Measurements from ENCODE around the gene EYS.
"Not testable (repeated sequence)": the region's sequence is repeated elsewhere in the genome, so short reads cannot be mapped to it uniquely, and the experiment has no call there.

The EYS gene

DNA sequence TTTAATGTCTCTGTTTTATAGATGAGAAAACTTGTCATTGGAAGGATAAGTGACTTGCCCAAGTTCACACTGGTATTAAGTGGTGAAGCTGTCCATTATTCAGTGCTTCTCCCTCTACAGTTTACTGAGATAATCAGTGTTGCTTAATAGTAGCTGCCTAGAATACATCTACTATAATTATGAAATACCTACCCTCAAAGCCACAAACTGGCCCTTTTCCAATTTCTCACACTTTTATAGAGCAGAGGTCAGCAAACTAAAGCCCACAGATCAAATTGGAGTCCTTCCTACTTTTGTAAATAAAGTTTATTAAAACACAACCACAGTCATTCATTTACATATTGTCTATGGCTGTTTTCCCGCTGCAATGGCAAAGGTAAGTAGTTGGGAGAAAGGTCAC, 73.5 kb downstream of the EYS start:
- no peak for DNase-seq (ENCODE audit: low spot score)

DNA sequence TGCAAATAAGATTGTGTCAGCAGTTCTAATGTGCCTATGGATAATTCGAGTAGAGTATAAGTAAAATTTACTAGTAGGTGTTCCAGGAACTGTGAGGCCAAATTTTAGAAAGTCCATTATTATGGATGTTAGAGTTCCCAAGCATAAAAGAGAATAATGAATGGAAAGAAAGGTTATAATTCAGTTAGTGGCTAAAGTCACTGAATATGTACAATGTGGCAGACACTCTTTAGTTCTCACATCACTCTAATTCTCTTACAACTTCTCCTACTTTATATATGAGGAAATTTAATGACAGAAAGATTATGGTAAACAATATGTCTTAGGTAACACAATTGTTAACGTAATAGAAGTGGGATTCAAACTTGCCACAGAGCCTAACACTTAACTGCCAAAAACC, 75.3 kb downstream of the EYS start:
- DNase-seq (ENCODE audit: low spot score), result no peak

DNA sequence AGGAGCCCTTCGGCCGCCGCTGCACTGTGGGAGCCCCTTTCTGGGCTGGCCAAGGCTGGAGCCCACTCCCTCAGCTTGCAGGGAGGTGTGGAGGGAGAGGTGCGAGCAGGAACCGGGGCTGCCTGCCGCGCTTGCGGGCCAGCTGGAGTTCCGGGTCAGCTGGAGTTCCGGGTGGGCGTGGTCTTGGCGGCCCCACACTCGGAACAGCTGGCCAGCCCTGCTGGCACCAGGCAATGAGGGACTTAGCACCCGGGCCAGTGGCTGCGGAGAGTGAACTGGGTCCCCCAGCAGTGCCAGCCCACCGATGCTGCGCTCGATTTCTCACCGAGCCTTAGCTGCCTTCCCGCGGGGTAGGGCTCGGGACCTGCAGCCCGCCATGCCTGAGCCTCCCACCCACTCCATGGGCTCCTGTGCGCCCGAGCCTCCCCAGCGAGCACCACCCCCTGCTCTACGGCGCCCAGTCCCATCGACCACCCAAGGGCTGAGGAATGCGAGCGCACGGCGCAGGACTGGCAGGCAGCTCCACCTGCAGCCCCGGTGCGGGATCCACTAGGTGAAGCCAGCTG, 79.5 kb downstream of the EYS start:
- not testable (repeated sequence) for DNase-seq (ENCODE audit: low spot score)

DNA sequence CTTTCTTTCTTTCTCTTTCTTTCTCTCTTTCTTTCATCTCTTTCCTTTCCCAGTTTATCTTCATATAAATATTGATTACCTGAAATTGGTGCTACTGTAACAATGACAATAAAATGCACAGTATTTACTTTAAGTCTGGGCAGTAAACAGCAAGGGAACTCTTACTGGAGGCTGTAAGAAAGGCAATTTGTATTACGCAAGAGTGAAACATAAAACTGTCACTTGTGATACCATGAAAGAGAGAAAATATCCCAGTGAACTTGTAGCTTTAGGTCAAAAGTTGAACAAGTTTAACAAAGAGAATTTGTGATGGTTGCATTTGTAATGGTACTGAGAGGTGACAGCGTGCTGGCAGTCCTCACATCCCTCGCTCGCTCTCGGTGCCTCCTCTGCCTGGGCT, 80.0 kb downstream of the EYS start:
- DNase-seq (ENCODE audit: low spot score), result no peak

DNA sequence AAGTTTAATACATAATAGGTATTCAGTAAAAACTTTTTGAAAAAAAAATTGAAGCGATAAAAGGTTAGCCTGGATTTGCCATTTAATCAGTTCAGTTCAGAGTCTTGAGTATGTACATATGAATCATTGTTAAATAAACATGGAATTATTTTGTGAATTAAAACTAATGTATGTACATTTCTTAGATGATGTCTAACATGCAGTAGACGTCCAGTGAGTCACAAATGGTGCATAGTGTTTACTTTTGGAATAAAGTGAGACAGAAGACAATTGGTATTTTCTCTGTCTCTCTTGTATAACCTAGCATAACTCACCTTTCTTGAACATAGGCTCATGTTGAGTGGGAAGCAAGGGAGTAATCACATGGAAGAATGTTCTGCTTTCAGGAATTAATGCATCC, 83.5 kb downstream of the EYS start:
- DNase-seq (ENCODE audit: low spot score), result no peak

DNA sequence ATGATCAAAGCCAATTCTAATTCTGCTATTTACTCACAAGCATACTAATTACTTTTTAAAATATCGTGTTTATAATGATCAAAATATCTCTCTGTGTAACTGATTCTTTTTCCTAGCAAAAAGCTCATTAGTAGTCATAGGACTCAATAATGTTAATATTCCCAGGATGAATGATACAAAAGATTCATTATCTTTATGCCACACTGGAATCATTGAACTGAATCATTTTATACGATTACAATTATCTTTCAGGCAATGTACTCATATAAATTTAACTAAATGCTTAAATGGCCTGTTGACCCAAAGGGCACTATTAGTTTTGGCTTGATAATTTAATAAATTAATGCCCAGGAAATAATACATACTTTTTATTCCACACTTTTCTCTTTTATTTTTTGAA, 96.3 kb downstream of the EYS start:
- no peak for DNase-seq (ENCODE audit: low spot score)

DNA sequence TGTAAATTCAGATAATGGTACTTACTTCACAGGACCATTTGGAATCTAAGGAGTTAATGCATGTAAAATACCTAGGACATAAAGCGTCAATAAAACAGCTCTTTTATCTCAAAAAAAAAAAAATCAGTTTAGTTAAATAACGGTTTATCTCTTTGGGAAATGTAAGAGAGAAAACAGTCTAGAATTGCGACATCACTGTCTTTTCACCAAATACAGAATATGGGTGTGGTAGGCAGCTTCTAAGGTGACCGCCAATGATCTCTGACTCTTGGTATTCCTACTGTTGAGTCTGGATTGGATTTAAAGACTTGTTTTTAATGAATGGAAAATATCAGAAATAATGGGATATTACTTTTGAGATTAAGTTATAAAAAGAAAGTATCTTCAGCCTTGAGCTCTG, 111.5 kb downstream of the EYS start:
- DNase-seq (ENCODE audit: low spot score), result no peak

DNA sequence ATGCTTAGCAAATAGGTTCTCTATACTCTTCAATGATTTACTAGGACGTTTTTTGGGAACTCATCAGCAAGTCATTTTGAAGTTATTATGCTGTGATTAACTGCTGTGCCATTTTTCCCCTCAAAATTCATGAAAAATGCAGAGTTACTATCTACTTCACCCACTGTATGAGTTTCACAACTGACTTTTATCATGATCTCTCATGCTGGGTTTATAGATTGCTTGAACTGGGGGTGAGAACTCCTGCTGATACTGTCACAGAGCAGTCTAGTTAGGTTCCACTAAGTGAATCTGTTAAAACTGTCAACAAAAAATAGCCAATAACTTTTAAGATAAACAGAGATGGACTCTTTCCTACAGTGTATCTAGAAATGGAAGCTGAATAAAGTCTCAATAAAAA, 136.7 kb downstream of the EYS start:
- no peak for DNase-seq (ENCODE audit: low spot score)

DNA sequence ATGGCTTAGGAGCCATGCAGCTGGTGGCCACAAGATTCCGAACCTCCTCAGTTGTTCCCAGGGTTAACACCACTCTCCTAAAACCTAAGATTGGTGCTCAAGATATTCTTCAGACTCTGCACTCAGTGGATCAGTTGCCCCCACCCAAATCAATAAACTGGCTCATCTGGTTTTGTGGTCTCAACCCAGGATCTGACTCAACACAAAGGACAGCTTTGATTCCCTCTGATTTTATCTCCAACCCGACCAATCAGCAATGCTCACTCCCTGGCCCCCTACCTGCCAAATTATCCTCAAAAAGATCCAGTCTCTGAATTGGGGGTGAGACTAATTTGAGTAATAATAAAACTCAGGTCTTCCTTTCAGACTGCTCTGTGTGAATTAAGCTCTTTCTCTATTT, 137.5 kb downstream of the EYS start:
- no peak for DNase-seq (ENCODE audit: low spot score)

DNA sequence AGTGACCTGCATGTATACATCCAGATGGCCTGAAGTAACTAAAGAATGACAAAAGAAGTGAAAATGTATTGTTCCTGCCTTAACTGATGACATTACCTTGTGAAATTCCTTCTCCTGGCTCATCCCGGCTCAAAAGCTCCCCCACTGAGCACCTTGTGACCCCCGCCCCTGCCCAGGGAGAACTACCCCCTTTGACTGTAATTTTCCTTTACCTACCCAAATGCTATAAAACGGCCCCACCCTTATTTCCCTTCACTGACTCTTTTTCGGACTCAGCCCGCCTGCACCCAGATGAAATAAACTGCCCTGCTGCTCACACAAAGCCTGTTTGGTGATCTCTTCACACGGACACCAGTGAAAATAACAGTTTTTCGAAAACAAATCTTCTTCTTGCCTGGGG, 138.0 kb downstream of the EYS start:
- DNase-seq (ENCODE audit: low spot score), result not testable (repeated sequence)

DNA sequence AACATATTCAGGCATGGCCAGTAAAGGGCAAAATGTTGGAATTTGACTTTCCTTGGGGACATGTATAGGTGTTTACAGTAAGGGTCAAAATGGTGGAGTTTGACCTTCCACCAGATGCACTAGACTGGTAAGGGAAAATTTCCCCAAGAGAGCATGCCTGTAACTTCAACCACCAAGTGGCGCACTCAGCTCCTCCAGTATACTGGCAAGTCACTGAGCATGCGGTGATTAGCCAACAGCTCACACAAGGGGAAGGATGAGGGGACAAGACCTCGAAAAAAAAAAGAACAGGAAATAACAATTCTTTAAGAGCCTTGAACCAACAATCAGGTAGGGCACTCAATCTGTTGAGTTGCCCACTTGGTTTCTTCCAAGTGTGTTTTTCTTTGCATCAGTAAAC, 140.9 kb downstream of the EYS start:
- DNase-seq (ENCODE audit: low spot score), result no peak

DNA sequence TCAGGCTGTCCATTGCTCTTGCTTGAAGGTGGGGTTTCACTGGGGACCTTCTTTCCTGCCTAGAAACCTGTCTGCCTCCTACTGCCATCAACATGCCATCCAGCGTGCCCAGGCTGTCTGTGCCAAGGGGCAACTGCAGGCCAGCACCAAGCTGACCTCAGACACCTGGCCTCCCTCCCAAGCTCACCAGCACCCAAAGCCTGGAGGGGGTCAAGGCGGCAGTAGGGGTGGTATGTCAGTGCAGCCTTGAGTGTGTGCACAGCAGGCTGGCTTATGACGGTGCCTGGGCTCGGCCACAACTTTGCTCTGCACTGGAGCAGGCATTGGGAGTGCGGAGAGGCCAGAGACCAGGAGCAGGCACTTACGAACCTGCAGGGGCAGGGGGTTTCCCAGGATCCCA, 149.0 kb downstream of the EYS start:
- no peak for DNase-seq (ENCODE audit: low spot score)

DNA sequence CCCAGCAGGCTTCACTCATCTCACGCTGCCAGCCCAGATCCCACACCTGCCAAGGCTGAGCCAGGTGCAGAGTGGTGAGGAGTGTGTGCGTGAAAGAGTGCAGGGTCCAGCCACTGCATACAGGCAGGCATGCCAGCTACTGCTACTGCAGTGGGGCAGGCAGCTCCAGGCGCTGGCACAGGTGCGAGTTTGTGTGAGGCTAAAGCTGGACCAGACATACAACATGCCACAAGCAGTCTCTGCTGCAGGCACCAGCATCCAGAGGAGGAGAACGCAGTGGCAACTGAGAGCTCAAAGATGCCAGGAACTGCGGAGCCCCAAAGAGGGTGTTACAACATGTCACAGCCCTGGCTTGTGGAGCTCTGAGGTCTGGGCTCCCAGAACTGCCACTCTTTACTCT, 149.8 kb downstream of the EYS start:
- no peak for DNase-seq (ENCODE audit: low spot score)

DNA sequence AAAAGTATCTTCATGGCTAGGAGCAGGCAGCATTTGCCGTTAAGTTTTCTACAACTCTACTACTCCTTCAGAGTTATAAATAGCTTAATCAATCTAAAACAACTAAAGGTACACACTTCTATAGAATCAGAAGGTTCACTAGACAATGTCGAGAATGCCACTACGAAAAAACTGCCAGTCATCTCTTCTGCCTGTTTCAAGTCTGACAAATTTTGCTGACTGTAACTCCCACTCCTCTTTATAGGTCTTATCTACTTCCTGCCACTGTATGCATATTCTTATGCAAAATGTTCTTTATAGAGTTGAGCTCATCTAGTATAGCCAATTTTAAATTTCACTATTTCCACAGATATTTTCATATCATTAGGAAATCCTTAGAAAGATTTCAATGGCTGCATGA, 160.1 kb downstream of the EYS start:
- no peak for DNase-seq (ENCODE audit: low spot score)

DNA sequence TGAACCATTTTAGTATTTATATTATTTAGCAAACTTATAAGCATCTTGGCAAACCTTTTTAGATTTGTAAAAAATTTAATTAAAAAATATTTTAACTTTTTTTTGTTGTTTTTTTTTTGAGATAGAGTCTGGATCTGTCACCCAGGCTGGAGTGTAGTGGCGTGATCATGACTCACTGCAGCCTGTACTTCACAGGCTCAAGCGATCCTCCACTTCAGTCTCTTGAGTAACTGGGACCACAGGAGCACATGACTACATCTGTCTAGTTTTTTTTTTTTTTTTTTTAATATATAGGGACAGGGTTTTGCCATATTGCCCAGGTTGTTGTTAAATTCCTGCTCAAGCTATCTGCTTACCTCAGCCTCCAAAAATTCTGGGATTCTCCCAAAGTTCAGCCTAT, 161.1 kb downstream of the EYS start:
- no peak for DNase-seq (ENCODE audit: low spot score)

DNA sequence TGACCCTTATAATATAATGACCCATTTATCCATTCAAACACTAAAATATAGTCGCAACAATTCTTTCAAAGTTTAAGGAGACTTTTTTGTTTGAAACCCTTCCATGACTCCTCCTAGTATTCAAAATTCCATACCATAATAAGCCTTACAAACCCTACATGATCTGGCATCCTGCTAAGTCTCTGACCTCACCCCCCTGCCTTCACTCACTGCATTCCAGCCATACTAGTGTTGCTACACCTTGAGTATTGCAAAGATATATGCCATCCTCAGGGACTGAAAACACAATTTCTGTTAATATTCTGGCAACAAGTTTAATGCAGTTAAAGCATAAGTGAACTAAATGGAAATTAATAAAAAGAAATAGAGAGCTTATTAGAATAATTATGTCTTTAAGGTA, 168.4 kb downstream of the EYS start:
- no peak for DNase-seq (ENCODE audit: low spot score)

DNA sequence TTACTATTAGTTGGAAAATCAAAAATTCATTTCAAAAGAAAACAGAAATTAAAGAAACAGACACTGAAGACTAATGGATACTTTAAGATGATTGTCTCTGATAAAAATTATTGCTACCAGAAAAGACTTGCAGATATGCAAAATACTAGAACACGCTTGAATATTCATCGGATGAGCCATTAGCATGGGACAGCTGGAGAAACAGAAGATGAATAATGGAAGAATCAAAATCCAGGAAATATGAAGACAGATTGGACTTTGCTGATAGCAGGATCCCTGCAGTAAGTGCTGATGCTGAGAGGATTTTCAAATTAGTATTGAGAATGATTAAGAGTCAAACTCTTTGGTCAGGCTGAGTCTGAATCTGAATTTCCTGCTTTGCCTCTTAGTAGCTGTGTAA, 169.4 kb downstream of the EYS start:
- DNase-seq (ENCODE audit: low spot score), result no peak

DNA sequence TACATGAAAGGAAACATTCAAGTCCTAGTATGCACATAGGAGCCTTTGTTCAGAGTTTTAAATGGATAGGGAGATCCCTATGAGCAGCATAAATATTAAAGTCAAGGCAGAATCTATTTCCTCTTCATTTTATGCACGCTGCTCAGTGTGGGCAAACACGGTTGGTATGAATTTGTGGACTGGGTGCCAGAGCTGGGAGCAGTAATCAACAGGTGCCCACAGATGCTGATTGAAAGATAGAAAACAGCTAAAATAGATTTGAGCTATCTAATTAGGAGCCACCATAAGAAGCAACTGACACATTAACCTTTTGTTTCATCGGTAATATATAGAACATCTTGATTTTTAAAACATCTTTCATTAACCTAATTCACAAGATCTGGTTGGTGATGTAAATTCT, 175.5 kb downstream of the EYS start:
- DNase-seq (ENCODE audit: low spot score), result no peak

DNA sequence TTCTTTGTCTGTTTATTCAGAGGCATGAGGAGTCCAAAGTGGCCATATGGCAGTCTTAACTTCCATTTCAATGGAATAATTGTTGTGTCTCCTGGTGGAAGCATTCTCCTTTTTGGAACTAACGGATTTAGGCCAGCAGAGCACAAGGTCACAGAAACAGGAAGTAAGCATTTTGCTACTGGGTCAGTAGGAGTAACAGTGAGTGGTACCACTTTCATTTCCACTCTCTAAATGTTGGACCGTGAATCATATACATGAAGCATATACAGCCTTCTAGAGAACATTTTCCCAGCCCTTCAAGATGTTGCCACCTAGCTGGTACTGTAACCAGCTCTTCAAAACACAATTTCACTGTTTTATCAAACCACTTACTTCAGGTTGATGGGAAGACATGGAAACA, 182.8 kb downstream of the EYS start:
- DNase-seq (ENCODE audit: low spot score), result no peak

DNA sequence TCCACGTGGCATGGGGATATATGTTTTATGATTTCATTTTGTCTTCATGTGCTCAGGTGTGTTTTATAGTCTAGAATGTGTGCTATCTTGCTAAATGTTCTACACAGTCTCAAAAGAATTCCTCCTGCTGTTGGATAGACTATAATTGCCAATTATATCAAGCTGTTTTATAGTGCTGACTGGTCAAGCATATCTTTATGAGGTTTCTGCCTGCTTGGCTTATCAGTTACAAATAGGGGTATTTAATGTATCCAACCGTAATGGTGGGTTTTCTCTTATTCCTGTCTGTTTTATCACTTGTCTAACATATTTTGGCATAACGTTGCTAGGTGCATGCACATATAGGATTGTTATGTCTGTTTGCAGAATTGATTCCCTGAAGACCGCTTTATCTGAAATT, 201.3 kb downstream of the EYS start:
- no peak for DNase-seq (ENCODE audit: low spot score)

DNA sequence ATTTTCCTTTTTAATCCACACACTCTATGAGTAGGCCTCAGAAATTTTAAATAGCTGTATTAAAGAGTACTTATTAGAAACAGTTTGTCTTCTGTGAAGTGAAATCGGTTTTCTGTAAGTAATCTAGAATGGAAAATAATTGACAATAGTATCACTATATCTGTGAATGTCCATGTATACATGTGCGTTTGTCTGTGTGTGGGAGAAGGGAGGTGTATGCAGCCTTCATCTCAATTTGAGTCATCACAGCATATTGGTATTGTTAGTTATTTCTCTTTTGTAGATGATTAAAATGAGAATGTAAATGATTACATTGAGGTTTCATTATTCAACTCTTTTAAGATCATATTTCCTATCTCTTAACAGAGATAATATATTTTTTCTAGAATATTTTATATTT, 206.0 kb downstream of the EYS start:
- no peak for DNase-seq (ENCODE audit: low spot score)

DNA sequence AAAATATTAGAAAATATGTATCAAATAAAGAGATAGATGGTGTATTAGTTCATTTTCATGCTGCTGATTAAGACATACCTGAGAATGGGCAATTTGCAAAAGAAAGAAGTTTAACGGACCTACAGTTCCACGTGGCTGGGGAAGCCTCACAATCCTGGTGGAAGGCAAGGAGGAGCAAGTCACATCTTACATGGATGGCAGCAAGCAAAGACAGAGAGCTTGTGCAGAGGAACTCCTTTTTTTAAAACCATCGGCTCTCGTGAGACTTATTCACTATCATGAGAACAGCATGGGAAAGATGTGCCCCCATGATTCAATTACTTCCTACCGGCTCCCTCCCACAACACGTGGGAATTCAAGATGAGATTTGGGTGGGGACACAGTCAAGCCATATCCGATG, 223.4 kb downstream of the EYS start:
- DNase-seq (ENCODE audit: low spot score), result not testable (repeated sequence)

DNA sequence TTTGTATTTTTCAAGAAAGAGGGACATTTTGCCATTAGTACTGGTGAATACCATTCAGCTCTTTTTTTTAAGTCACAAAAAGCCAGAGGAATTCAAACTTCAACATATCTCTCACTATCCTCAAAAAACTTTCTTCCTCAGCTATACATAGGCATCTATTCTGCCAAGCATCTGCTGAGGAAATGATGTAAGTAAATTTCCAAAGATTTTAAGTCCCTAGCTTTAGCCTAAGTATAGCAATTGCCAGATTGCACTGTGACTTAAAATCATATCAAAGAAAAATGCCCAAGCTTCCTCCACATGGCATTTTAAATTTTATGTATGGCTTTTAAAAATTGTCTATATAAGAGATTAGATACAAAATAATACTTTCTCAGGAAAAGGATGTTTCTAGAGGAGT, 237.4 kb downstream of the EYS start:
- DNase-seq (ENCODE audit: low spot score), result no peak

DNA sequence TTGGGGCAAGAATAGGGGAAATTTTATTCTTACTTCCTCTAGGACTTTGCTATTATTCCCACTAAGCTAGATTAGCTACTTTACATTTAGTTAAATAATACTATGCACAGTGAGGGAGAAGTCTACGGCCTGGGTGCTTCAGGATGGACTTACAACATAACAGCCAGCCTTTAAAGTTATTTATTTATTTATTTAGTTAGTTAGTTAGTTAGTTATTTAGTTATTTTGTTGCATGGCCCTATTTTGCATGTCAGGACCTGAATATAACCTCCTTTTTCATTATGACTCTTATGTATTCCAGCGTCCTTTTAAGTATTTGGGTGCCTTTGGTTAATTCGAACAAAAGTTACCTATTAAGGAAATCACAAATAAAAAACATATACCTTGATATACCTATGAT, 238.7 kb downstream of the EYS start:
- DNase-seq (ENCODE audit: low spot score), result no peak

DNA sequence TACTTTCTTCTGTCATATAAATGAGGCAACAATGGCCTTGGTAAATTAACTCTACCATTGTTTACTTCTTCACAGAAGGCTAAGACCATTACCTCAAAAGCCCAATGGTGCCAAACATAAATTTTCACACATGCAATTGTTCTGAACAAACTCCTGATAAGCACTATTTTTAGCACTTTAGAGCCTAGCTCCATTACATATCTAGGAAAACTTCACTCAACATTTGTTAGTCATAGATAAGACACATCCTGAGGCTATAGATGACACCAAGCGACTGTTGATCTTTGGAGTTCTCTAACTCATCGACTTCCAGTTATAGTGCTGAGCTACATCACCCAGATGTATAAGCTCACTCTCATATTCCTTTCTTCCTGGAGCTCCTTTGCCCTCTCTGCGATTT, 245.9 kb downstream of the EYS start:
- DNase-seq (ENCODE audit: low spot score), result no peak
